Measurements from ENCODE around the gene MRPL50.

Gene MRPL50

DNA sequence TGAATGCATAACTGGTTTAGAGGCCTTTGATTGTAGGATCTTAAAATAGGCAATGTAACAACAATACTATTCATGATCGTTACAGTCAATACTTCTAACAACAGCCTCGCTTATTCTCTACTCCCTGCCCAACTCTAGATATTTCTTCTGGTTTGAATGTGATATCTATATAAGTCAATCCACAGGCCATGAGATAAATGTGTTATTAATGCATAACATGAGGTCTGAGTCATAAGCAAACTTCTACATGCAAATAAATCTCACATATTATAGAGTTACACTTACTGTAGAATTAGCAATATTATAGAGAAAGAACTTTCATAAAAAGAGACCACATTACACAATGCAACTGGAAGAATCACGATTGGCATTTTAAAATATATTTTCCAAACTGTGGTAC, 40.1 kb upstream of the MRPL50 start:
- ATAC-seq, result no peak
- no peak for TF ChIP-seq ZFP30 (CRISPR knock-in tag; IDR thresholded peaks at IDR 0.05)
- TF ChIP-seq, protein P1, sequence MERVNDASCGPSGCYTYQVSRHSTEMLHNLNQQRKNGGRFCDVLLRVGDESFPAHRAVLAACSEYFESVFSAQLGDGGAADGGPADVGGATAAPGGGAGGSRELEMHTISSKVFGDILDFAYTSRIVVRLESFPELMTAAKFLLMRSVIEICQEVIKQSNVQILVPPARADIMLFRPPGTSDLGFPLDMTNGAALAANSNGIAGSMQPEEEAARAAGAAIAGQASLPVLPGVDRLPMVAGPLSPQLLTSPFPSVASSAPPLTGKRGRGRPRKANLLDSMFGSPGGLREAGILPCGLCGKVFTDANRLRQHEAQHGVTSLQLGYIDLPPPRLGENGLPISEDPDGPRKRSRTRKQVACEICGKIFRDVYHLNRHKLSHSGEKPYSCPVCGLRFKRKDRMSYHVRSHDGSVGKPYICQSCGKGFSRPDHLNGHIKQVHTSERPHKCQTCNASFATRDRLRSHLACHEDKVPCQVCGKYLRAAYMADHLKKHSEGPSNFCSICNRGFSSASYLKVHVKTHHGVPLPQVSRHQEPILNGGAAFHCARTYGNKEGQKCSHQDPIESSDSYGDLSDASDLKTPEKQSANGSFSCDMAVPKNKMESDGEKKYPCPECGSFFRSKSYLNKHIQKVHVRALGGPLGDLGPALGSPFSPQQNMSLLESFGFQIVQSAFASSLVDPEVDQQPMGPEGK (CRISPR knock-in tag; IDR thresholded peaks at IDR 0.05; ENCODE audit: borderline replicate concordance), result no peak
- TF ChIP-seq TCF4 (CRISPR knock-in tag; IDR thresholded peaks at IDR 0.05; ENCODE audit: borderline replicate concordance), result no peak
- no peak for TF ChIP-seq BACH2 (CRISPR knock-in tag; IDR thresholded peaks at IDR 0.05; ENCODE audit: borderline replicate concordance)
- no peak for TF ChIP-seq ZNF8 (CRISPR knock-in tag; IDR thresholded peaks at IDR 0.05)
- TF ChIP-seq, protein P2, sequence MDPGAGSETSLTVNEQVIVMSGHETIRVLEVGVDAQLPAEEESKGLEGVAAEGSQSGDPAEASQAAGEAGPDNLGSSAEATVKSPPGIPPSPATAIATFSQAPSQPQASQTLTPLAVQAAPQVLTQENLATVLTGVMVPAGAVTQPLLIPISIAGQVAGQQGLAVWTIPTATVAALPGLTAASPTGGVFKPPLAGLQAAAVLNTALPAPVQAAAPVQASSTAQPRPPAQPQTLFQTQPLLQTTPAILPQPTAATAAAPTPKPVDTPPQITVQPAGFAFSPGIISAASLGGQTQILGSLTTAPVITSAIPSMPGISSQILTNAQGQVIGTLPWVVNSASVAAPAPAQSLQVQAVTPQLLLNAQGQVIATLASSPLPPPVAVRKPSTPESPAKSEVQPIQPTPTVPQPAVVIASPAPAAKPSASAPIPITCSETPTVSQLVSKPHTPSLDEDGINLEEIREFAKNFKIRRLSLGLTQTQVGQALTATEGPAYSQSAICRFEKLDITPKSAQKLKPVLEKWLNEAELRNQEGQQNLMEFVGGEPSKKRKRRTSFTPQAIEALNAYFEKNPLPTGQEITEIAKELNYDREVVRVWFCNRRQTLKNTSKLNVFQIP (CRISPR knock-in tag; IDR thresholded peaks at IDR 0.05; ENCODE audit: borderline replicate concordance, low read depth), result no peak
- TF ChIP-seq, protein P3, sequence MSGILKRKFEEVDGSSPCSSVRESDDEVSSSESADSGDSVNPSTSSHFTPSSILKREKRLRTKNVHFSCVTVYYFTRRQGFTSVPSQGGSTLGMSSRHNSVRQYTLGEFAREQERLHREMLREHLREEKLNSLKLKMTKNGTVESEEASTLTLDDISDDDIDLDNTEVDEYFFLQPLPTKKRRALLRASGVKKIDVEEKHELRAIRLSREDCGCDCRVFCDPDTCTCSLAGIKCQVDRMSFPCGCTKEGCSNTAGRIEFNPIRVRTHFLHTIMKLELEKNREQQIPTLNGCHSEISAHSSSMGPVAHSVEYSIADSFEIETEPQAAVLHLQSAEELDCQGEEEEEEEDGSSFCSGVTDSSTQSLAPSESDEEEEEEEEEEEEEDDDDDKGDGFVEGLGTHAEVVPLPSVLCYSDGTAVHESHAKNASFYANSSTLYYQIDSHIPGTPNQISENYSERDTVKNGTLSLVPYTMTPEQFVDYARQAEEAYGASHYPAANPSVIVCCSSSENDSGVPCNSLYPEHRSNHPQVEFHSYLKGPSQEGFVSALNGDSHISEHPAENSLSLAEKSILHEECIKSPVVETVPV (CRISPR knock-in tag; IDR thresholded peaks at IDR 0.05), result no peak
- TF ChIP-seq ARNTL (CRISPR knock-in tag; IDR thresholded peaks at IDR 0.05; ENCODE audit: borderline replicate concordance, low read depth), result no peak
- TF ChIP-seq ZFP3 (CRISPR knock-in tag; IDR thresholded peaks at IDR 0.05), result no peak
- TF ChIP-seq SNAI2 (CRISPR knock-in tag; IDR thresholded peaks at IDR 0.05), result no peak
- TF ChIP-seq, protein P4, sequence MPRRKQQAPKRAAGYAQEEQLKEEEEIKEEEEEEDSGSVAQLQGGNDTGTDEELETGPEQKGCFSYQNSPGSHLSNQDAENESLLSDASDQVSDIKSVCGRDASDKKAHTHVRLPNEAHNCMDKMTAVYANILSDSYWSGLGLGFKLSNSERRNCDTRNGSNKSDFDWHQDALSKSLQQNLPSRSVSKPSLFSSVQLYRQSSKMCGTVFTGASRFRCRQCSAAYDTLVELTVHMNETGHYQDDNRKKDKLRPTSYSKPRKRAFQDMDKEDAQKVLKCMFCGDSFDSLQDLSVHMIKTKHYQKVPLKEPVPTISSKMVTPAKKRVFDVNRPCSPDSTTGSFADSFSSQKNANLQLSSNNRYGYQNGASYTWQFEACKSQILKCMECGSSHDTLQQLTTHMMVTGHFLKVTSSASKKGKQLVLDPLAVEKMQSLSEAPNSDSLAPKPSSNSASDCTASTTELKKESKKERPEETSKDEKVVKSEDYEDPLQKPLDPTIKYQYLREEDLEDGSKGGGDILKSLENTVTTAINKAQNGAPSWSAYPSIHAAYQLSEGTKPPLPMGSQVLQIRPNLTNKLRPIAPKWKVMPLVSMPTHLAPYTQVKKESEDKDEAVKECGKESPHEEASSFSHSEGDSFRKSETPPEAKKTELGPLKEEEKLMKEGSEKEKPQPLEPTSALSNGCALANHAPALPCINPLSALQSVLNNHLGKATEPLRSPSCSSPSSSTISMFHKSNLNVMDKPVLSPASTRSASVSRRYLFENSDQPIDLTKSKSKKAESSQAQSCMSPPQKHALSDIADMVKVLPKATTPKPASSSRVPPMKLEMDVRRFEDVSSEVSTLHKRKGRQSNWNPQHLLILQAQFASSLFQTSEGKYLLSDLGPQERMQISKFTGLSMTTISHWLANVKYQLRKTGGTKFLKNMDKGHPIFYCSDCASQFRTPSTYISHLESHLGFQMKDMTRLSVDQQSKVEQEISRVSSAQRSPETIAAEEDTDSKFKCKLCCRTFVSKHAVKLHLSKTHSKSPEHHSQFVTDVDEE (CRISPR knock-in tag; IDR thresholded peaks at IDR 0.05), result no peak
- no peak for TF ChIP-seq RARB (CRISPR knock-in tag; IDR thresholded peaks at IDR 0.05)

DNA sequence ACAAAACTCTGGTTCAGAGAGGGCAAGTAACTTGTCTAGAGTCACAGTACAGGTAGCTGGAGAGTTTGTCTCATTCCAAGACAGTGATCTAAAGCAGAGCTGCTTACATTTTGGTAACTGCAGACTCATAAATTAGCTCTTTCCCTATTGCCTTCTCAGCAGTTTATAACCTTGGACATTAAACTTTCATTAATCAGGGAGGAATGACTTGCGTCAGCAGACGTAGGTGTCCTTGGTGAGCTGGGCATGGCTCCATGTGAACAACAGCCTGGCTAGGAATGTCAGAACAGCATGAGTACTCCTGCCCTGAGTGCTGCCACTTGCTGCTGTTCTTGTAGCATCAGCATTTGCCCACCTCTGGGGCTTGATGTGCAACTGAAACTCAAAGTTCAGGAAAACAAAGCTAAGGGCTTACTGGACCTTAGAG, 39.4 kb upstream of the MRPL50 start:
- TF ChIP-seq ARNTL (CRISPR knock-in tag; IDR thresholded peaks at IDR 0.05; ENCODE audit: borderline replicate concordance, low read depth) (no peak), ZNF8 (CRISPR knock-in tag; IDR thresholded peaks at IDR 0.05) (no peak), TOX (CRISPR knock-in tag; IDR thresholded peaks at IDR 0.05; ENCODE audit: borderline replicate concordance) (no peak), ISL1 (CRISPR knock-in tag; IDR thresholded peaks at IDR 0.05) (no peak), CREB5 (CRISPR knock-in tag; IDR thresholded peaks at IDR 0.05; ENCODE audit: low read depth) (no peak), PPARA (CRISPR knock-in tag; IDR thresholded peaks at IDR 0.05; ENCODE audit: borderline replicate concordance) (no peak), SNAI2 (CRISPR knock-in tag; IDR thresholded peaks at IDR 0.05) (no peak), ZC3H10 (CRISPR knock-in tag; IDR thresholded peaks at IDR 0.05) (no peak), ESRRG (CRISPR knock-in tag; IDR thresholded peaks at IDR 0.05) (no peak), BACH2 (CRISPR knock-in tag; IDR thresholded peaks at IDR 0.05; ENCODE audit: borderline replicate concordance) (no peak), RARB (CRISPR knock-in tag; IDR thresholded peaks at IDR 0.05) (no peak), ZNF565 (CRISPR knock-in tag; conservative IDR thresholded peaks at IDR 0.05; ENCODE audit: low read depth) (no peak), ZFP30 (CRISPR knock-in tag; IDR thresholded peaks at IDR 0.05) (no peak), ZFP3 (CRISPR knock-in tag; IDR thresholded peaks at IDR 0.05) (no peak), ZNF70 (CRISPR knock-in tag; IDR thresholded peaks at IDR 0.05) (no peak)
- TF ChIP-seq, protein P3 (CRISPR knock-in tag; IDR thresholded peaks at IDR 0.05), result no peak
- TF ChIP-seq, protein P4 (CRISPR knock-in tag; IDR thresholded peaks at IDR 0.05), result no peak
- no peak for ATAC-seq

Data from SK-N-SH treated with all-trans-retinoic acid at 6 μM for 48 hours (cell line).